ENCODE measurements around the gene PCDHGA12.
"Not testable (repeated sequence)": the region's sequence is repeated elsewhere in the genome, so short reads cannot be mapped to it uniquely, and the experiment has no call there.

DNA sequence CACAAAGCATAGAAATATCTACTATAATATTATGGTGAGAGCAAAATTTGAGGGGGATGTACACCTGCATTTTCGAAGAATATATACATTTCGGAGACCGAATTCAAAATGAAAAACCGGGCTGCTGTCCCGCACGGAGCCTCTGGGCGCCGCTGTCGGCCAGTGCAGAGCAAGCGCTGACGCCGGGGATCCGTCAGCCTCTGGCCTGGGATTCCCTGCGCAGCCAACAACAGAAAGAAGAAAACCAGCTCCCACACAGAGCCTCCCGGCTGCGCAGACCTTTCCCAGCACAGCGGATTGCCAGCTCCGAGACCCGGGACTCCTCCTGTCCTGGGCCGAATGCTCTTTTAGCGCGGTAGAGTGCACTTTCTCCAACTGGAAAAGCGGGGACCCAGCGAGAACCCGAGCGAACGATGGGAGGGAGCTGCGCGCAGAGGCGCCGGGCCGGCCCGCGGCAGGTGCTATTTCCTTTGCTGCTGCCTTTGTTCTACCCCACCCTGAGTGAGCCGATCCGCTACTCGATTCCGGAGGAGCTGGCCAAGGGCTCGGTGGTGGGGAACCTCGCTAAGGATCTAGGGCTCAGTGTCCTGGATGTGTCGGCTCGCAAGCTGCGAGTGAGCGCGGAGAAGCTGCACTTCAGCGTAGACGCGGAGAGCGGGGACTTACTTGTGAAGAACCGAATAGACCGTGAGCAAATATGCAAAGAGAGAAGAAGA is 22.4 kb upstream of the PCDHGA12 start, which contains the start of gene PCDHGB6:
- TF ChIP-seq NFIC (IDR thresholded peaks at IDR 0.05; ENCODE audit: low read depth, low read length); POLR2A (IDR thresholded peaks at IDR 0.05; ENCODE audit: low read depth, low read length); EP300 (IDR thresholded peaks at IDR 0.05; ENCODE audit: borderline replicate concordance in 1 of 2, control insufficient read depth in 1 of 2, low read depth in 2 of 2, low read length in 2 of 2); EED (IDR thresholded peaks at IDR 0.05; ENCODE audit: low read depth); MXI1 (IDR thresholded peaks at IDR 0.05; ENCODE audit: low read depth, low read length): not testable (repeated sequence)
- TF ChIP-seq CTCF (IDR thresholded peaks at IDR 0.05 in 2 of 3, conservative IDR thresholded peaks at IDR 0.05 in 1 of 3; ENCODE audit: control insufficient read depth in 2 of 3, extremely low read depth in 1 of 3, insufficient read depth in 1 of 3, low read depth in 3 of 3, low read length in 3 of 3) = peak; percentile 56 to 57 (median 56); a peak in 5 of 6 replicates

All from GM12878 (cell line).